Uterus (tissue), 4 donors: ENCODE data around the gene AP1M2. TPM values are rescaled to one million over a fixed set of nuclear protein-coding genes. Genes with fewer than 3 reads are reported as not detected.

Experiments
- DNase-seq, 2 donors: peaks; one replicate each; pipeline ENCODE4 v3.0.0-alpha.2; 2019 to 2020
- H3K27ac ChIP-seq, 2 donors: fragments of 200-600 bp; sonication (generic); 1 replicate in 1 of 2; 2 replicates in 1 of 2; pipeline ENCODE4 v1.5.1; 2016 to 2018
- H3K27me3 ChIP-seq, 2 donors: fragments of 200-600 bp; sonication (generic); one replicate each; pipeline ENCODE4 v1.5.1; 2018 to 2019; ENCODE audit warnings: control low read depth in 1 of 2
- H3K36me3 ChIP-seq, 2 donors: fragments of 200-600 bp; sonication (generic); one replicate each; pipeline ENCODE4 v1.5.1; 2019; ENCODE audit warnings: control low read depth in 1 of 2
- H3K4me1 ChIP-seq, 2 donors: fragments of 200-600 bp; sonication (generic); one replicate each; pipeline ENCODE4 v1.5.1; 2018 to 2019; ENCODE audit warnings: control low read depth in 1 of 2
- H3K4me3 ChIP-seq, 2 donors: fragments of 200-600 bp; sonication (generic); 1 replicate in 1 of 2; 2 replicates in 1 of 2; pipeline ENCODE4 v1.5.1; 2018 to 2019; ENCODE audit warnings: mild to moderate bottlenecking in 1 of 2
- H3K9me3 ChIP-seq, 2 donors: fragments of 200-600 bp; sonication (generic); one replicate each; pipeline ENCODE4 v1.5.1; 2019; ENCODE audit warnings: control low read depth in 1 of 2
- CTCF ChIP-seq, 4 experiments: fragments of 200-600 bp in 2 of 4; fragments of 450-650 bp in 2 of 4; sonication (generic) in 2 of 4; IDR thresholded peaks; one replicate each; pipeline ENCODE4 v1.5.1; 2016 to 2019; ENCODE audit warnings: antibody characterized with exemption in 4 of 4, mild to moderate bottlenecking in 2 of 4, moderate library complexity in 1 of 4
- POLR2A ChIP-seq, 2 donors: fragments of 450-650 bp; IDR thresholded peaks; one replicate each; pipeline ENCODE4 v1.6.1; 2016; ENCODE audit warnings: antibody characterized with exemption in 2 of 2, mild to moderate bottlenecking in 1 of 2, moderate library complexity in 1 of 2
- intact Hi-C: fragments of 100-400 bp; cut with DNase I; formaldehyde crosslinking; loops from one replicate; pipeline ENCODE4 v1.15.1; 2023; ENCODE audit warnings: low total_unique reads
- microRNA counts, 2 donors: library from miRNA; unstranded; fragments of <30 nt; microRNA quantifications; one replicate each; lab custom pipeline; 2016 to 2017
- microRNA-seq: library from miRNA; unstranded; fragments of <30 nt; microRNA quantifications from one replicate; pipeline ENCODE4, GENCODE V29; 2016; ENCODE audit warnings: borderline microRNAs expressed, borderline replicate concordance
- small RNA-seq: library from RNA; depleted of rRNA; stranded (forward); fragments of <200 nt; gene quantifications from one replicate; pipeline ENCODE3, GENCODE V24; 2016
- total RNA-seq, 4 donors: library from RNA; depleted of rRNA in 3 of 4; stranded (reverse); fragments of >200 nt in 3 of 4; gene quantifications; one replicate each; pipeline versions ENCODE4 v1.1.0 to v1.2.4, GENCODE V29; 2014 to 2023
- donor health status: DM: yes; HTN: yes; CAD: no.

AP1M2 gene
- total RNA-seq, 4 donors from 2014 or later = 14.9 to 16.7 TPM; not detected in 2

GRCh38 chr19:10525636-10526035, 61.5 kb downstream of the AP1M2 start:
- DNase-seq = no peak
- H3K36me3 ChIP-seq = no peaks in the 10 kb centered on the region
- intact Hi-C loops = no loop called here
- H3K9me3 ChIP-seq = no peaks in the 10 kb centered on the region
- no peak overlapping the region for H3K4me3 ChIP-seq
- no peak overlapping the region for H3K27ac ChIP-seq
- H3K4me1 ChIP-seq = no peaks in the 10 kb centered on the region
- TF ChIP-seq POLR2A (IDR thresholded peaks at IDR 0.05) = no peak
- TF ChIP-seq CTCF (IDR thresholded peaks at IDR 0.05) = no peak
- H3K27me3 ChIP-seq = no peaks in the 10 kb centered on the region

GRCh38 chr19:10523135-10523636, 63.9 kb downstream of the AP1M2 start:
- H3K4me1 ChIP-seq = no peaks in the 10 kb centered on the region
- H3K9me3 ChIP-seq = no peaks in the 10 kb centered on the region
- TF ChIP-seq CTCF (IDR thresholded peaks at IDR 0.05) (no peak), POLR2A (IDR thresholded peaks at IDR 0.05) (no peak)
- intact Hi-C loops = no loop called here
- H3K27ac ChIP-seq = no peak overlapping the region
- H3K27me3 ChIP-seq = peaks cover 3 to 5% of the 10 kb centered on the region in 2 donors
- DNase-seq = no peak
- no peak overlapping the region for H3K4me3 ChIP-seq
- no peaks in the 10 kb centered on the region for H3K36me3 ChIP-seq

MicroRNAs encoded within 50 kb of the gene (microRNA counts, 767-probe panel; counts per million panel counts)
- 0 counts per million in 2 donors for microRNA hsa-miR-1238 (lab: Ali Mortazavi, UCI)

Small RNA genes lying within 50 kb of the gene (microRNA-seq; reads per million reads assigned to microRNA genes)
- not detected for gene MIR1238

Small RNA genes lying within 50 kb of the gene (small RNA-seq; reads per million reads assigned to genes)
- gene MIR1238 = not detected
- not detected for gene RNU7-140P

Other genes starting within 250 kb of the AP1M2 start
- 10 to 100 TPM in 1 of 4 donors, 1 to 10 TPM in 3; 3.0 to 65.3 (median 6.2) TPM for gene ICAM3, start 247.7 kb downstream of the AP1M2 start, total RNA-seq
- gene TYK2, start 206.7 kb downstream of the AP1M2 start, total RNA-seq = 100 to 1,000 TPM in 1 of 4 donors, 10 to 100 TPM in 3; 22.0 to 112 (median 67.8) TPM
- gene CDC37, start 183.8 kb downstream of the AP1M2 start, total RNA-seq = 100 to 1,000 TPM in 2 of 4 donors, 10 to 100 TPM in 2; 41.5 to 163 (median 129) TPM
- 10 to 100 TPM in 1 of 4 donors, 1 to 10 TPM in 3; 3.2 to 10.6 (median 4.1) TPM for gene PDE4A, start 166.8 kb downstream of the AP1M2 start, total RNA-seq
- 100 to 1,000 TPM in 1 of 4 donors, 10 to 100 TPM in 3; 39.7 to 127 (median 56.8) TPM for gene KEAP1, start 84.0 kb downstream of the AP1M2 start, total RNA-seq
- 1 to 10 TPM in 2 of 4 donors, not detected in 2; 1.8 to 2.6 TPM for gene S1PR5, start 69.9 kb downstream of the AP1M2 start, total RNA-seq
- 10 to 100 TPM in 2 of 4 donors, 1 to 10 TPM in 2; 4.4 to 22.1 (median 8.4) TPM for gene ATG4D, start 43.4 kb downstream of the AP1M2 start, total RNA-seq
- 100 to 1,000 TPM in 1 of 4 donors, 10 to 100 TPM in 2, 1 to 10 TPM in 1; 9.0 to 152 (median 27.6) TPM for gene KRI1, start 21.3 kb downstream of the AP1M2 start, total RNA-seq
- 10 to 100 TPM in 1 of 4 donors, 1 to 10 TPM in 3; 7.7 to 14.6 (median 7.8) TPM for gene CDKN2D, start 18.3 kb downstream of the AP1M2 start, total RNA-seq
- 100 to 1,000 TPM in 1 of 4 donors, 10 to 100 TPM in 3; 38.5 to 107 (median 65.8) TPM for gene SLC44A2, start 38.2 kb upstream of the AP1M2 start, total RNA-seq
- gene ILF3, start 67.0 kb upstream of the AP1M2 start, total RNA-seq = 100 to 1,000 TPM in 2 of 4 donors, 10 to 100 TPM in 2; 57.1 to 282 (median 138) TPM
- 100 to 1,000 TPM in 1 of 4 donors, 10 to 100 TPM in 3; 35.0 to 311 (median 50.8) TPM for gene QTRT1, start 114.1 kb upstream of the AP1M2 start, total RNA-seq
- gene DNM2, start 130.8 kb upstream of the AP1M2 start, total RNA-seq = 100 to 1,000 TPM in 2 of 4 donors, 10 to 100 TPM in 2; 46.8 to 150 (median 86.0) TPM
- 10 to 100 TPM in 3 of 4 donors, 1 to 10 TPM in 1; 7.2 to 57.0 (median 27.2) TPM for gene TMED1, start 248.9 kb upstream of the AP1M2 start, total RNA-seq